Mesenchymal stem cell (in vitro differentiated cells and primary cell): ENCODE measurements around the gene AFAP1.

Source experiments
- DNase-seq: peaks from one replicate; pipeline ENCODE4 v3.0.0-alpha.2; 2013
- H2AFZ ChIP-seq: one replicate; pipeline ENCODE4 v1.6.1; 2013; ENCODE audit warnings: low read depth, mild to moderate bottlenecking, control low read depth, inconsistent platforms, low read length, moderate library complexity
- H2AK5ac ChIP-seq: 2 replicates; pipeline ENCODE4 v1.6.1; 2013; ENCODE audit warnings: low read length, moderate library complexity, mild to moderate bottlenecking, inconsistent platforms; ENCODE audit not compliant: severe bottlenecking
- H2BK120ac ChIP-seq: one replicate; pipeline ENCODE4 v1.6.1; 2013; ENCODE audit warnings: low read depth, mild to moderate bottlenecking, inconsistent platforms, low read length, moderate library complexity
- H2BK12ac ChIP-seq, 2 experiments: one replicate each; pipeline ENCODE4 v1.6.1; 2013; ENCODE audit warnings: inconsistent platforms in 2 of 2, low read length in 2 of 2, mild to moderate bottlenecking in 2 of 2, moderate library complexity in 2 of 2, control low read depth in 1 of 2
- H2BK15ac ChIP-seq: one replicate; pipeline ENCODE4 v1.6.1; 2013; ENCODE audit warnings: mild to moderate bottlenecking, low read depth, inconsistent platforms; ENCODE audit not compliant: poor library complexity, severe bottlenecking
- H2BK5ac ChIP-seq: 2 replicates; pipeline ENCODE4 v1.6.1; 2013; ENCODE audit warnings: low read depth, mild to moderate bottlenecking, low read length, control low read depth, inconsistent platforms; ENCODE audit not compliant: poor library complexity, severe bottlenecking
- H3K14ac ChIP-seq, 2 experiments: one replicate each; pipeline ENCODE4 v1.6.1; 2013; ENCODE audit warnings: inconsistent platforms in 2 of 2, low read length in 2 of 2, control low read depth in 1 of 2, mild to moderate bottlenecking in 1 of 2, moderate library complexity in 1 of 2
- H3K18ac ChIP-seq, 2 experiments: one replicate each; pipeline ENCODE4 v1.6.1; 2013; ENCODE audit warnings: inconsistent platforms in 2 of 2, low read length in 2 of 2, control low read depth in 1 of 2, low read depth in 1 of 2, mild to moderate bottlenecking in 1 of 2
- H3K23ac ChIP-seq, 2 experiments: one replicate each; pipeline ENCODE4 v1.6.1; 2013; ENCODE audit warnings: inconsistent platforms in 2 of 2, low read length in 2 of 2, mild to moderate bottlenecking in 2 of 2, moderate library complexity in 2 of 2, control low read depth in 1 of 2
- H3K27ac ChIP-seq: 2 replicates; pipeline ENCODE4 v1.5.1; 2013; ENCODE audit warnings: mild to moderate bottlenecking, moderate library complexity, low read length, control low read depth, inconsistent platforms; ENCODE audit not compliant: poor library complexity, severe bottlenecking
- H3K27me3 ChIP-seq, 2 experiments: 2 replicates each; pipeline versions ENCODE4 v1.6.1 to v1.7.0; 2013; ENCODE audit warnings: low read length in 2 of 2, mild to moderate bottlenecking in 2 of 2, moderate library complexity in 2 of 2, control low read depth in 1 of 2, inconsistent platforms in 1 of 2; ENCODE audit not compliant: control insufficient read depth in 1 of 2, insufficient read depth in 1 of 2
- H3K36me3 ChIP-seq, 2 experiments: 2 replicates each; pipeline versions ENCODE4 v1.6.1 to v1.7.0; 2013; ENCODE audit warnings: low read length in 2 of 2, control low read depth in 1 of 2, inconsistent platforms in 1 of 2, low read depth in 1 of 2, mild to moderate bottlenecking in 1 of 2; ENCODE audit not compliant: insufficient read depth in 2 of 2, control insufficient read depth in 1 of 2
- H3K4ac ChIP-seq, 2 experiments: one replicate each; pipeline ENCODE4 v1.6.1; 2013; ENCODE audit warnings: inconsistent platforms in 2 of 2, low read length in 2 of 2, mild to moderate bottlenecking in 2 of 2, moderate library complexity in 2 of 2, control low read depth in 1 of 2, low read depth in 1 of 2
- H3K4me1 ChIP-seq: 2 replicates; pipeline ENCODE4 v1.6.1; 2013; ENCODE audit warnings: low read depth, low read length, control low read depth; ENCODE audit not compliant: control insufficient read depth, insufficient read depth
- H3K4me2 ChIP-seq: 2 replicates; pipeline ENCODE4 v1.6.1; 2013; ENCODE audit warnings: low read length, mild to moderate bottlenecking, inconsistent platforms; ENCODE audit not compliant: poor library complexity, severe bottlenecking
- H3K4me3 ChIP-seq, 2 experiments: 2 replicates each; pipeline versions ENCODE4 v1.5.1 to v1.7.0; 2013; ENCODE audit warnings: low read length in 2 of 2, mild to moderate bottlenecking in 2 of 2, control low read depth in 1 of 2, low read depth in 1 of 2; ENCODE audit not compliant: insufficient read depth in 1 of 2
- H3K79me1 ChIP-seq: replicated peaks from 2 replicates; pipeline ENCODE4 v1.6.1; 2013; ENCODE audit warnings: mild to moderate bottlenecking, control low read depth, low read length, inconsistent platforms; ENCODE audit not compliant: poor library complexity, severe bottlenecking
- H3K9ac ChIP-seq: 2 replicates; pipeline ENCODE4 v1.7.0; 2013; ENCODE audit warnings: mild to moderate bottlenecking, low read length, moderate library complexity
- H3K9me3 ChIP-seq: 2 replicates; pipeline ENCODE4 v1.7.0; 2013; ENCODE audit warnings: mild to moderate bottlenecking, low read length; ENCODE audit not compliant: control insufficient read depth
- H4K8ac ChIP-seq: one replicate; pipeline ENCODE4 v1.6.1; 2013; ENCODE audit warnings: inconsistent platforms, mild to moderate bottlenecking, low read length, moderate library complexity
- H4K91ac ChIP-seq: one replicate; pipeline ENCODE4 v1.6.1; 2013; ENCODE audit warnings: mild to moderate bottlenecking, low read length, inconsistent platforms
- WGBS: methylation state at CpG from one replicate; pipeline ENCODE4 v1.1.7; 2013; ENCODE audit warnings: mixed read lengths; 5-methylcytosine and 5-hydroxymethylcytosine counted together

The AFAP1 gene

GRCh38 chr4:7770224-7771050 lies 169.2 kb downstream of the AFAP1 start:
- no peak for DNase-seq
- Histone ChIP-seq H2AFZ (no peak overlapping the region), H3K4ac (no peak overlapping the region), H3K14ac (no peak overlapping the region), H3K18ac (no peak overlapping the region), H3K27ac (no peak overlapping the region), H3K79me1 (peaks cover 63% of the 10 kb centered on the region), H3K4me3 (no peak overlapping the region), H3K36me3 (peaks cover 92 to 100% of the 10 kb centered on the region in 2 experiments), H2BK5ac (no peak overlapping the region), H3K23ac (no peak overlapping the region), H3K4me2 (no peak overlapping the region), H3K9me3 (no peaks in the 10 kb centered on the region), H4K91ac (no peak overlapping the region), H3K27me3 (no peaks in the 10 kb centered on the region), H3K9ac (no peak overlapping the region), H4K8ac (no peak overlapping the region), H2BK120ac (no peak overlapping the region), H2BK12ac (no peak overlapping the region), H2AK5ac (no peak overlapping the region), H2BK15ac (no peak overlapping the region), H3K4me1 (peaks cover 6% of the 10 kb centered on the region)
- 89% methylated on average over 11 of the region's 13 CpGs for WGBS

DNA sequence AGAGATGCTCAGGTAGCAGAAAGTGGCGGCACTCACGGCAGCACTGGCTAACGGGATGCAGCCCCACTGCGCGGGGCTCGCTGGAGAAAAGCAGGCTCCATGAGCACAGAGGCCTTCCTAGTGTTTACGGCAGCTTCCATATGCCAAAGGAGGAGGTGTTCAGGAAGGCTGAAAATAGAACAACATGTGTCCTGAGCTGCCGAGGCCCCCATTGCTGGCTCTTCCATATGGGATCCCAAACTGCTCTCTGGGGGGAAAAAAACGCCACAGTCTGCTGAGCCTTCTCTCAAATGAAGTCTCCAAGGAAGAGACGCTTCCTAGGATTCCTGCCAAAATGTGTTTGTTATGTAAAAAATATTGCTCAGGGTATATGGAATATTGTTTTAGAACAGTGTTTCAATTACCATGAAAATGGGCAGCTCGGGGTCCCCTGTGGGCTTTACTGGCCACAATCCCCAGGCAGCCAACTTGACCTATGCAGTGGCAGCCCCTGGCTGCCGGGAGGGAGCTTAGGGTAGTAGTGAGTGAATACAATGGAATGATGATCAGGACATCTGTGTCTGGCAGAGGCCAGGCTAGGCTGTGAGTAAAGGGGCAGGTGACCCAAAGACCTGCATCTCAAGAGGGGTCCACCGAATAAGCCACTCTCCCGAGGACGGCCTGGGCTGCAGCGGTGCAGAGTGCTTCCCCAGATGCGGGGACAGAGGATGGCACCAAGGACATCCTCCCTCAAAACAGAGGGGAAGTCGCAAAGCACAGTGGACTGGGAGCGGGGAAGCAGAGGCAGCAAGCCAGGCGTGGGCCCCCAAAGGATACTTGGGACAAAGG lies 170.1 kb downstream of the AFAP1 start:
- Histone ChIP-seq H2BK120ac (no peak overlapping the region), H3K4me2 (no peak overlapping the region), H3K27me3 (no peaks in the 10 kb centered on the region), H3K23ac (no peak overlapping the region), H4K91ac (no peak overlapping the region), H3K4ac (no peak overlapping the region), H3K79me1 (peaks cover 68% of the 10 kb centered on the region), H3K18ac (no peak overlapping the region), H3K9me3 (no peaks in the 10 kb centered on the region), H2AK5ac (no peak overlapping the region), H2BK12ac (no peak overlapping the region), H2AFZ (no peak overlapping the region), H2BK5ac (no peak overlapping the region), H3K9ac (no peak overlapping the region), H4K8ac (no peak overlapping the region), H3K4me1 (peaks cover 7% of the 10 kb centered on the region), H3K27ac (no peak overlapping the region), H3K36me3 (peaks cover 97 to 100% of the 10 kb centered on the region in 2 experiments), H3K4me3 (no peak overlapping the region), H2BK15ac (no peak overlapping the region), H3K14ac (no peak overlapping the region)
- no peak for DNase-seq
- WGBS, result 94% methylated on average over 20 of the region's 20 CpGs

- no peaks in the 10 kb centered on the region for H3K9me3 ChIP-seq
- H3K27ac ChIP-seq, result no peak overlapping the region
- H3K4ac ChIP-seq, result no peak overlapping the region
- peaks cover 62% of the 10 kb centered on the region for H3K79me1 ChIP-seq
- 97% methylated on average over 16 of the region's 16 CpGs for WGBS
- no peak overlapping the region for H2AK5ac ChIP-seq
- no peak overlapping the region for H3K4me3 ChIP-seq
- H3K4me2 ChIP-seq, result no peak overlapping the region
- H2BK120ac ChIP-seq, result no peak overlapping the region
- no peak overlapping the region for H2BK12ac ChIP-seq
- no peak overlapping the region for H2AFZ ChIP-seq
- H3K14ac ChIP-seq, result no peak overlapping the region
- DNase-seq, result no peak
- no peak overlapping the region for H2BK5ac ChIP-seq
- H3K27me3 ChIP-seq, result no peaks in the 10 kb centered on the region
- no peak overlapping the region for H4K8ac ChIP-seq
- peaks cover 90 to 99% of the 10 kb centered on the region in 2 experiments for H3K36me3 ChIP-seq
- no peak overlapping the region for H4K91ac ChIP-seq
- no peak overlapping the region for H3K23ac ChIP-seq
- peaks cover 12% of the 10 kb centered on the region for H3K4me1 ChIP-seq
- H2BK15ac ChIP-seq, result no peak overlapping the region
- H3K9ac ChIP-seq, result no peak overlapping the region
- no peak overlapping the region for H3K18ac ChIP-seq
Measured at GRCh38 chr4:7768736-7769135, 170.9 kb downstream of the AFAP1 start.

DNA sequence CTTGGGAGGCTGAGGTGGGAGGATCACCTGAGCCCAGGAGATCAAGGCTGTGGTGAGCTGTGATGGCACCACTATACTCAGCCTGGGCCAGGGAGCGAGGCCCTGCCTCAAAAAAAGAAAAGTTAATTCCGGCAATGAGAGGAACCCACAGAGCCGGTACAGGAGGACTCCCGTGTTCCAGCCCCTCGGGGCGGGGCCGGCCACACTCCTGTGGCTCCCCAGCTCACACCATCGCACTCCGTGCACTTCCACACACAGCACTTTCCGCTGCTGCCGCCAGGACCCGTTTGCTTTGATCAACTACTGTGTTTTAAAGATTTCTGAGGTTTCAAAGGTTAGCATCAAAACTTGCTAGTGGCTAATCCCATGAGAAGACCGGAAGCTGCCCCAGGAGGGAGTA lies 171.7 kb downstream of the AFAP1 start:
- H2BK120ac ChIP-seq, result no peak overlapping the region
- H4K8ac ChIP-seq, result no peak overlapping the region
- no peak overlapping the region for H2BK12ac ChIP-seq
- no peak overlapping the region for H3K18ac ChIP-seq
- no peaks in the 10 kb centered on the region for H3K9me3 ChIP-seq
- H3K4me3 ChIP-seq, result no peak overlapping the region
- H3K79me1 ChIP-seq, result peaks cover 59% of the 10 kb centered on the region
- no peaks in the 10 kb centered on the region for H3K27me3 ChIP-seq
- H2AFZ ChIP-seq, result no peak overlapping the region
- H2BK5ac ChIP-seq, result no peak overlapping the region
- WGBS, result 95% methylated on average over 13 of the region's 13 CpGs
- DNase-seq, result no peak
- H3K9ac ChIP-seq, result no peak overlapping the region
- no peak overlapping the region for H2BK15ac ChIP-seq
- no peak overlapping the region for H3K27ac ChIP-seq
- H3K4me2 ChIP-seq, result no peak overlapping the region
- no peak overlapping the region for H3K4ac ChIP-seq
- H4K91ac ChIP-seq, result no peak overlapping the region
- no peak overlapping the region for H2AK5ac ChIP-seq
- H3K14ac ChIP-seq, result no peak overlapping the region
- H3K36me3 ChIP-seq, result peaks cover 90 to 99% of the 10 kb centered on the region in 2 experiments
- H3K23ac ChIP-seq, result no peak overlapping the region
- H3K4me1 ChIP-seq, result peaks cover 15% of the 10 kb centered on the region
